Spleen (tissue), 11 donors: ENCODE data around the gene BRD3OS. TPM values are rescaled to one million over a fixed set of nuclear protein-coding genes. Genes with fewer than 3 reads are reported as not detected.

Experiments used
- DNase-seq: peaks from one replicate; pipeline ENCODE4 v3.0.0-alpha.2; 2020
- H3K27ac ChIP-seq, 8 donors: fragments of 200-600 bp; sonication (generic) in 7 of 8; 1 replicate in 4 of 8; 2 replicates in 4 of 8; pipeline versions ENCODE4 v1.5.0 to v1.8.0; 2016 to 2021; ENCODE audit warnings: inconsistent platforms in 4 of 8, mild to moderate bottlenecking in 4 of 8, moderate library complexity in 1 of 8
- H3K27me3 ChIP-seq, 7 donors: fragments of 200-600 bp; sonication (generic) in 6 of 7; replicated peaks in 1 of 7; 1 replicate in 4 of 7; 2 replicates in 3 of 7; pipeline versions ENCODE4 v1.5.0 to v1.8.0; 2016 to 2021; ENCODE audit warnings: inconsistent platforms in 3 of 7, mild to moderate bottlenecking in 1 of 7
- H3K36me3 ChIP-seq, 6 donors: fragments of 200-600 bp; sonication (generic) in 5 of 6; 1 replicate in 4 of 6; 2 replicates in 2 of 6; pipeline versions ENCODE4 v1.5.0 to v1.8.0; 2016 to 2021; ENCODE audit warnings: inconsistent platforms in 2 of 6
- H3K4me1 ChIP-seq, 6 donors: fragments of 200-600 bp; sonication (generic) in 5 of 6; 1 replicate in 3 of 6; 2 replicates in 3 of 6; pipeline versions ENCODE4 v1.5.0 to v1.8.0; 2016 to 2021; ENCODE audit warnings: inconsistent platforms in 3 of 6
- H3K4me3 ChIP-seq, 8 donors: fragments of 200-600 bp; sonication (generic) in 7 of 8; 1 replicate in 4 of 8; 2 replicates in 4 of 8; pipeline versions ENCODE4 v1.5.0 to v1.8.0; 2016 to 2021; ENCODE audit warnings: inconsistent platforms in 4 of 8, mild to moderate bottlenecking in 4 of 8, moderate library complexity in 2 of 8
- H3K9me3 ChIP-seq, 8 donors: fragments of 200-600 bp; sonication (generic) in 7 of 8; 1 replicate in 4 of 8; 2 replicates in 4 of 8; pipeline versions ENCODE4 v1.5.0 to v1.8.0; 2016 to 2021; ENCODE audit warnings: inconsistent platforms in 4 of 8
- CTCF ChIP-seq, 11 experiments: fragments of 200-600 bp in 7 of 11; fragments of 450-650 bp in 4 of 11; sonication (generic) in 4 of 11; IDR thresholded peaks in 8 of 11; conservative IDR thresholded peaks in 3 of 11; 1 replicate in 7 of 11; 2 replicates in 4 of 11; pipeline versions ENCODE4 v1.4.0 to v1.8.0; 2016 to 2021; ENCODE audit warnings: antibody characterized with exemption in 11 of 11, inconsistent platforms in 4 of 11, mild to moderate bottlenecking in 1 of 11
- POLR2A ChIP-seq, 3 donors: fragments of 450-650 bp; IDR thresholded peaks; one replicate each; pipeline ENCODE4 v1.5.1; 2017; ENCODE audit warnings: antibody characterized with exemption in 3 of 3, mild to moderate bottlenecking in 1 of 3
- POLR2AphosphoS5 ChIP-seq, 3 donors: sonication (generic); formaldehyde crosslinking; IDR thresholded peaks; one replicate each; pipeline ENCODE4 v1.5.1; 2017; ENCODE audit warnings: antibody characterized with exemption in 3 of 3
- WGBS, 5 donors: extraction: QIAGEN DNeasy Blood & Tissue Kit in 3 of 5; methylation state at CpG; one replicate each; pipeline versions ENCODE4 v1.1.5 to v1.1.7; 2013 to 2018; 5-methylcytosine and 5-hydroxymethylcytosine counted together
- intact Hi-C: fragments of 100-400 bp; cut with DNase I; formaldehyde crosslinking; loops from one replicate; pipeline ENCODE4 v1.15.0; 2023; ENCODE audit warnings: low total_unique reads
- polyA plus RNA-seq, 3 donors: library from polyadenylated mRNA; stranded (reverse); fragments of 200-250 nt; gene quantifications; one replicate each; pipeline ENCODE4 v1.2.1, GENCODE V29; 2013
- total RNA-seq, 7 donors: library from RNA; depleted of rRNA in 3 of 7; stranded (reverse); fragments of >200 nt in 3 of 7; fragmentation: NEBNext Ultra II Directional in 4 of 7; extraction: Animal tissue kit (Norgen Biotek cat#: 25700) in 4 of 7; gene quantifications; one replicate each; pipeline versions ENCODE4 v1.1.0 to v1.2.1, GENCODE V29; 2016 to 2021
- donor health status: healthy with polysubstance abuse.
- donor health status: DM: no; HTN: no; CAD: no; lungs with moderate emphysema.
- donor health status: DM: no; HTN: no; CAD: no.
- donor health status: Bipolar disorder and iron deficiency.
- donor health status: healthy.
- donor health status: DM: no; HTN: no; CAD: no.
- donor health status: DM: yes; HTN: yes; CAD: no.

BRD3OS gene
- total and polyA plus RNA-seq, 10 donors, result 6.9 to 13.2 (median 10.7) TPM

- H3K9me3 ChIP-seq, result peaks cover 0 to 7% (median 4%) of the 10 kb centered on the region in 8 donors
- intact Hi-C loops, result no loop called here
- no peak overlapping the region for H3K4me3 ChIP-seq
- peaks cover 0 to 4% (median 0%) of the 10 kb centered on the region in 6 donors for H3K4me1 ChIP-seq
- no peak overlapping the region for H3K27ac ChIP-seq
- peak; percentile 73 for DNase-seq
- H3K36me3 ChIP-seq, result peaks cover 0 to 100% (median 72%) of the 10 kb centered on the region in 6 donors
- TF ChIP-seq POLR2AphosphoS5 (IDR thresholded peaks at IDR 0.05) (peak in 1 of 3 donors; percentile 7), CTCF (IDR thresholded peaks at IDR 0.05 in 8 of 11, conservative IDR thresholded peaks at IDR 0.05 in 3 of 11) (no peak)
- 91 to 95% (median 94%) methylated on average over 40 of the region's 40 CpGs for WGBS, 5 donors
- no peaks in the 10 kb centered on the region for H3K27me3 ChIP-seq
These were observed 7.4 kb downstream of the BRD3OS start for GRCh38 chr9:134032456-134033222.

GRCh38 chr9:134033516-134034214 is 8.4 kb downstream of the BRD3OS start:
- peak; percentile 63 for DNase-seq
- Histone ChIP-seq H3K4me1 (no peaks in the 10 kb centered on the region), H3K9me3 (peaks cover 0 to 18% (median 14%) of the 10 kb centered on the region in 8 donors), H3K36me3 (peaks cover 0 to 100% (median 81%) of the 10 kb centered on the region in 6 donors), H3K4me3 (no peak overlapping the region), H3K27me3 (no peaks in the 10 kb centered on the region), H3K27ac (no peak overlapping the region)
- WGBS, 5 donors, result 93 to 95% (median 94%) methylated on average over 26 of the region's 26 CpGs
- intact Hi-C loops, result no loop called here
- no peak for TF ChIP-seq CTCF (IDR thresholded peaks at IDR 0.05 in 8 of 11, conservative IDR thresholded peaks at IDR 0.05 in 3 of 11)
- no peak for TF ChIP-seq POLR2AphosphoS5 (IDR thresholded peaks at IDR 0.05)
- TF ChIP-seq POLR2A (IDR thresholded peaks at IDR 0.05), result no peak

- TF ChIP-seq POLR2AphosphoS5 (IDR thresholded peaks at IDR 0.05), result no peak
- TF ChIP-seq CTCF (IDR thresholded peaks at IDR 0.05 in 8 of 11, conservative IDR thresholded peaks at IDR 0.05 in 3 of 11), result no peak
- TF ChIP-seq POLR2A (IDR thresholded peaks at IDR 0.05), result no peak
- WGBS, 5 donors, result 92 to 97% (median 94%) methylated on average over 15 to 19 of the region's 19 CpGs
These were observed 9.1 kb downstream of the BRD3OS start for GRCh38 chr9:134034215-134035040.

More at GRCh38 chr9:134034215-134035040, 9.1 kb downstream of the BRD3OS start:
- H3K4me1 ChIP-seq, result no peaks in the 10 kb centered on the region
- H3K36me3 ChIP-seq, result peaks cover 0 to 100% (median 85%) of the 10 kb centered on the region in 6 donors
- peak; percentile 57 for DNase-seq
- H3K27ac ChIP-seq, result no peak overlapping the region
- H3K27me3 ChIP-seq, result no peaks in the 10 kb centered on the region
- H3K4me3 ChIP-seq, result no peak overlapping the region
- H3K9me3 ChIP-seq, result peaks cover 0 to 22% (median 16%) of the 10 kb centered on the region in 8 donors
- intact Hi-C loops, result no loop called here
